NAMALWA (cell line): ENCODE data around the gene RASAL2.

ENCODE experiments used
- DNase-seq: peaks from one replicate; pipeline ENCODE4 v3.0.0-alpha.2; 2015; ENCODE audit warnings: low spot score

Gene RASAL2

DNA sequence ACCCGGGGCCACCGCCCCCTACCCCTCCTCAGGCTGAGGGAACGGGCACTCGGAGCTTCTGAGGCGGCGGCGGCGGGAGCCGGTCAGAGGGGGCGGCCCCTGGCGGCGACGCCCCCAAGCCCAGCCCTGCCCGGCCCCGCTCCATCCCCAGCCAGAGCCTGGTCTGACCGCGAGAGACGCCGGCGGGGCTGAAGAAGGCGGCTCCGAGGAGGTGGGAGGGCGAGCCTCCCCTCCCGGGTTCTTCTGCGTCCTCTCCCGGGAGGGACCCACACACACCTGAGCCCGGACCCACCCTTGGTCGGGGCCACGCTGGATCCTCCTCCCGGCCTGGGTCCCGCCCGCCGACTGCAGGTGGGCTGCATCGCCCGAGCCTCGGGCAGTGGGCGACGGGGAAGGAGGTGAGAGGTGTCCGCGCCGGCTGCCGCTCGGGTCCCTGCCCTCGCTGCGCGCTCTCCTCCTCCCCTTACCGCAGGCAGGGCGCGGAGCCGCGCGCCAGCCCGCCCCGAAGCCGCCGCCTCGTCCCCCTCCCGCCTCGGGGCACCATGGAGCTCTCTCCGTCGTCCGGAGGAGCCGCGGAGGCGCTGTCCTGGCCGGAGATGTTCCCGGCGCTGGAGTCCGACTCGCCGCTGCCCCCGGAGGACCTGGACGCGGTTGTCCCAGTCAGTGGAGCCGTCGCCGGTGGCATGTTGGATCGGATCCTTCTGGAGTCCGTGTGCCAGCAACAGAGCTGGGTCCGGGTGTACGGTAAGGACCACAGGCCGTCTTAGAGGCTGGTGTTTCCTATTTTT is at the start of gene RASAL2:
Gene RASAL2 (plus strand): TSS at position 154 of the 788 bp plus-strand sequence. CDS start 389 bp downstream, at position 543.
- DNase-seq: no peak

DNA sequence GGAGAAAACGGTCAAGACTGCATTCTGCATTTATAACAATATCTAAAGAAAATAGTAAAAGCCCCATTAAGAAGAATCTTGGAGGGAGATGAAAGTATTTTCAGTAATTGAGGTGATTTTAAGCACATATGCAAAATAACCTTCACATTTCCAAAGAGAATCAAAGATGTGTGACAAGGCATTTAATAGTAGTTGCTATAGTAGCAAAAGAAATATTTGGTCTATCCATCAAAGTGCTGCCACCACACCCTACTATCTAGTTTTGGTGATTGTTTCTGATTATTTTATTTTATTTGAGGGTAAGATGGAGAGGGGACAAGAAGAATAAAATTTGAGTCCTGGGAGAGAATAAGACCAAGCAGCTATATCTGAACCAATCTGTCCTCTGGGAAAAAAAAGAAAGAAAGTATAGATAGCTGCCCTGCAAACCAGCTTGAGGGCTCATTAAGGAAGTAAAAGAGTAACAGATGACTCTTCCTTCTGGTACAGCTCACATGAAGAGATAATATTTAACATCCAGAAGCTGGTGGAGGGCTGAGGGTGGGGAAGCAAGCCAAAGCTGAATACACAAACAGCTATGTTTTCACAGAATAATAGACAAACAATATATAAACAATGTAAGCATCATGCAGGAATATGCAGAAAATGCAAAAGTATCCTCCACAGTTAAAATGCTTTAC is 47.2 kb upstream of the RASAL2 start:
- no peak for DNase-seq

DNA sequence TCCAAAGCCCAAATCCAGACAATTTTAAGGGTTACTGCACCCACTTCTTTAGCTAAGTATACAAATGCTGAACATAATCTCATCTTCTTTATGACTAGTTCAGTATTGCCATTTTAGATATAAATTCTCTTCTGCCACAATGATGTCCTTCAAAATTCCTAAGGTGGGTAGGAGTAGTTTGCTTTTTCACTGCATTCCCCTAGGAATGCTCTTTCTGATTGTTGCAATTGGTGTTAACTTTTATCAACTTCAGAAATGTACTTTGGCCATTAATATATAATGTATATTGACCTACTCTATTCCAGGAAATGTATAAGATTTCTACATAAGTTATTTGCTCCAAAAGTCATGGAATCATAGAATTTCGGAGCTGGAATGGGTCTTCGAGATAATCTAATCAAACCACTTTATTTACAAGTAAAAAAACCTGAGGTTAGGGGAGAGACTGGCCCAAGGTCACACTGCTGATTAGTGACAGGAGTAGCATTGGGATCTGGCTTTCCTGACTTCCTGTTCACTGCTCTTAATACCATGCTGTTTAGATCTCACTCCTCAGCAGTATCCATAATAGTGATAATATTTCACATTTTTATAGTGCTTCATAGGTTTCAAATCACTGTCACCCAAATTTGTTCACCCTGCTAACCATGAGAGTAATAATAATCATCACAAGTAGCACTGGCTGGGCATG is 46.4 kb upstream of the RASAL2 start:
- DNase-seq: no peak

DNA sequence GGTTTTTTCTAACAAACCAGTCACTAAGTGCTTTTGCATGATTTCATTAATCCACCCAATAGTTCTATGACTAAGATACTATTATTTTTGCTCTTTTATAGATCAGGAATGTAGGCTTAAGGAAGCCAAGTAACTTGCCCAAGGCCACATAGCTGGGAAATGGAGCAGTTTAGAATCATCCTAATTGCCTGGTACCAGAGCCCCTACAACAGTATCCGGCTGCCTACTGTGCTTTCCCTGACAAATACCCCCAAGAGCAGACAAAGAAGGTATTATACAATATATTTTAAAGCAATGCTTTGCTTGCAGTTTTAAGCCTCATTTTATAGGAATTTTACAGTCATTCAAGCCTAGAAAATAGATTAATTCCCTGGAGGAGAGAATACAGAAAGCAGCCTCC is 45.5 kb upstream of the RASAL2 start:
- DNase-seq: no peak

DNA sequence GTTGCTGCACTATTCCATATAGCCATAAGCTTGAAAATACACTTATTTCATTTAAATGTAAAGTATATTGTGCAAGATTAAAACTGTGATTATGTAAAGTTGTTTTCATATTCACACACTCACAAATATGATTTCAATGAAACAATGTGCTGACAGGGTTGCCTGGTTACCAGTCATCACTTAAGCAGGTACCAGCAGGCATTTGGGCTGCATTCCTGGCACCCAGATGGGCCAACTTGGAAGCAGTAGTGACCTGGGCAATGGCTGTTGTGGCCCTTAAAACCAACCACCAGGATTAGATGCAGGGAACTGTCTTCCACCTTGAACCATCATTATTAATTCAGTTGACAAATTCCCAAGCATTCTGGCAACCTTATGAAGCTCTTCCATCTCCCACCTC is 45.0 kb upstream of the RASAL2 start:
- DNase-seq: no peak

DNA sequence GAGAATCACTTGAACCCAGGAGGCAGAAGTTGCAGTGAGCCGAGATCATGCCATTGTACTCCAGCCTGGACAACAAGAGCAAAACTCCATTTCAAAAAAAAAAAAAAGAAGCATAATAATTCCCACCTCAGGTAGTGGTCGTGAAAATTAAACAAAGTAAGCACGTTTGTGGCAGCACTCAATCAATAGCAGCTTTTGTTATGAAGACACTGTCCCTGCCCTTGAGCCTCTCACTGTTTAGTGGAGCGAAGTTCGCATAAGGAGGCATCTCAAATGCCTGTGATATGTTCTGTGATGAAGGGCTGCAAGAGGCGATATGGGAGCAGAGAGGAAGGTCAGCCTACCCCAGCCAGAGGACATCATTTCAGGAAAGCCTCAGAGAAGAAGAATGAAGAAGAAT is 43.8 kb upstream of the RASAL2 start:
- DNase-seq: no peak

DNA sequence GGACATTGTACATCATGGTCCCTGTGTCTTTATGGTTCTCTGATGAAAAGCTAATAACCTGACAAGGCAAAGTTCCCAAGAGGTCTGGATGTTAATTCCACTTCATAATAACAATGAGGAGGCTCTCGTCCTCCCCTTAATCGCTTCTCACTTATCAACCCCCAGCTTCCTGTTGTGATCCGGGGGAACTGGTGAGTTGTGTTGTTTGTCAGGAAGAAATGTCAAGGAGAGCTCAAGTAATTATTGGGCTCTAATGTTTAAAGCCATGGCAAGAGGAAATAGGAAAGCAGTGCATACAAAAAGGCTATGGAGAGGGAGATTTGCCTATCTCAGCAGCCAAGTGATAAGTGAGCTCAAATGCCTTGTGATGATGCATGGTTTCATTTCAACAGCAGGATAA is 42.8 kb upstream of the RASAL2 start:
- DNase-seq: no peak

DNA sequence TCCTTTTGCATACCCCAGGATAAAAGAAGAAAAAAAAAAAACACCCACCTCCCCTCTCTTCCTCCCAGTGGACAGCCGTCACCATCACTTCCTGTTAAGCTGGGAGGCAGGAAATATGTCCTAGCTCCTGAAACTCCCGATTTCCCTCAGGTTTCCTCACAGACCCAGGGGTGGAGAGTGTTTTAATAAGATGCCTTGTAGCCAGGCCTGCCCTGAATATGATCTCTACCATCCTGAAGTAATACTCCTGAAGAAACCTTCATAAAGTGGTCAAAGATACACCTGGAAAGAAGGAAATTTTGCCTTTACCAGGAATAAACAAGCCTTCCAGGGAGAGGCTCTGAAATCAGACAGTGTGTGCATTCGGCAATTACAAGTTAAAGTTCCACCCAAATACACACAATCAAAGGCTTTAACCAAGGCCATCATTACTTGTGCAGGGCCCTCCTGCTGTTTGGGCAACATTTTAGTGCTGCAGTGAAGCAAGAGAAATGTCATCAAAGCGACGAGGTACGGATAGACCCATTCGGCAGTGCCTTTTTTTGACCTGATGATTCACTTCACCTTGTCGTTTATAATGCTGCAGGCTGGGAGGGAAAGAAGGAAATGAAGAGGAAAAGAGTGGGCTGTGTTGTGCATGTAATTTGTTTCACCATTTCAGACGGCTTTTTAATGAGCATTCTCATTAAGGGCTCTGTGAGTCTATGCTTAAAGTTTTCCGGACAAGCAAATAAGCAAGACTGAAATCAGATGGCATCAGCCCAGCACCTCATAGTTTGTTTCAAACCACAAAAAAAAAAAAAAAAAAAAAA is 41.0 kb upstream of the RASAL2 start:
- no peak for DNase-seq

DNA sequence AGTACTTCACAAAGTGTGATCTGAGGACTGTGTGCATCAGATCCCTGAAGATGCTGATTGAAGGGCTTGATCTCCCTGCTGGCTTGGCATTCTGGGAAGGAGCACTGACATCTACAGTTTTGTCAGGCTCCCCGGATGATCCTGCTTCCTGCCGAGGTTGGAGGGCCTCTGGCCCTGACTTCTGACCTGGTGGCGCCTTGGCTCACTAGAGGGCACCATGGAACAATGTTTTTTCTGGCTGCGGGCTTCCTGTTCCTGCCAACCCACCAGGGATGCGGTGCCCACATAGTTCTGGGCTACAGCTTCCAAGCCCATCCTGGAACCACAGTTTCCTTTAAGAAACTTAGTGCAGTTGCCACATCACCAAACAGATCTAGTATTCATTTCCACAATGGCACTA is 38.8 kb upstream of the RASAL2 start:
- peak; percentile 16 for DNase-seq

DNA sequence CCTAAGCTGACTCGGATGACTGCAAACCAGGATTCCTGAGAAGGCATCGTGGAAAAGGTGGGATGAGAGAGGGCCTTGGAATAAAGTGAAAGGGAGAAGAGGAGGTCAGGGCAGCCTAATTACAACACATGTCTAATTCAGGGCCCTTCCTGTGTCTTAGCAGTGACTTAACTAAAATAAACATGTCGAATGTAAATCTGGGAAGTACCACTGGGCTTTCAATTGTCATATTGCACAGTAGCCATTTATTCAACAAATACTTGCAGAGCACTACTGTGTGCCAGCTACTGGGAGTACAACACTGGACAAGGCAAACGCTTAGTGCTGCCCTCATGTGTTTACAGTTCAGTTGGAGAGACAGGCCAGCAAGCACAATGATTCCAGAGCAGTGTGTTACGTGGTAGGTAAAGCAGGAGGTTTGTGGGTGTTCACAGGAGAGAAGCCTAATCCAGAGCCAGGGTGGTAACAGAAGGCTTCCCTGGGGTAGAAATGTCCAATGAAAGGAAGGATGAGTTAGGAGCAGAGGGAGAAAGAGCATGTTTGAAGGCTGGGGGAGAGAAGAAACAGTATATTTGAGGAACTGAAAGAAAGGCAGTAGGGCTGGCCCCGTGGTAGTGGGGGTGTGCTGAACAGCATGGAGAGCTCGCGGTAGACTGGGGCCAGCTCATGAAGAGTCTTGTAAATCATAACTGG is 38.0 kb upstream of the RASAL2 start:
- peak; percentile 58 for DNase-seq

DNA sequence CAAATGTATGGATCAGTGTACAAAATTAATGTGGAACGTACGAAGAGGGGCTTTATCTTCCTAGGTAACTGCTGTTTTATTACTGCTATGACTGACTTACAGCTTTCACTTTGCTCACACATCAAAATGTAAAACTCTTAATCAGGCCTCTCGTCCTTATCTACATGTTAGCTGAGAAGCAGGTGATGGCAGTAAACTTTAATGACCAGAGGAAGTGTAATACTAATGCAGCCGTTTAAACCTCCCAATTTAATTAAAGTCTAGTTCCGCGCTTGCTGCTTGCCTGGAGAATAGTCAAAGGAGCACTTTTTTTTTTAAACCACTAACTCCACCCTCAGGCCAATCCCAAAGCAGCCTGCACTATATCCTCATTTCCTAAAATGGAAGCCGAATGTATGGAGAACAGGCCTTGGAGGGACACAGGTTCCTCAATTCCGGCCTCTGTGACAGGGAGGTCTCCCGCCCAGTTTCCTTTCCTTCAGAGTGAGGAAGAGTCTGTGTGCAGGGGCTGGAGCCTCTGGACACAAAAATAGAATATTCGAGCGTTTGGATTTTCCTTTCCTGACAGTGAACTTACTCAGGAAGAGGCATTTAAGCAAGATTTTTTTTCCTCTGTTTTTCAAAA is 36.7 kb upstream of the RASAL2 start:
- DNase-seq: no peak

DNA sequence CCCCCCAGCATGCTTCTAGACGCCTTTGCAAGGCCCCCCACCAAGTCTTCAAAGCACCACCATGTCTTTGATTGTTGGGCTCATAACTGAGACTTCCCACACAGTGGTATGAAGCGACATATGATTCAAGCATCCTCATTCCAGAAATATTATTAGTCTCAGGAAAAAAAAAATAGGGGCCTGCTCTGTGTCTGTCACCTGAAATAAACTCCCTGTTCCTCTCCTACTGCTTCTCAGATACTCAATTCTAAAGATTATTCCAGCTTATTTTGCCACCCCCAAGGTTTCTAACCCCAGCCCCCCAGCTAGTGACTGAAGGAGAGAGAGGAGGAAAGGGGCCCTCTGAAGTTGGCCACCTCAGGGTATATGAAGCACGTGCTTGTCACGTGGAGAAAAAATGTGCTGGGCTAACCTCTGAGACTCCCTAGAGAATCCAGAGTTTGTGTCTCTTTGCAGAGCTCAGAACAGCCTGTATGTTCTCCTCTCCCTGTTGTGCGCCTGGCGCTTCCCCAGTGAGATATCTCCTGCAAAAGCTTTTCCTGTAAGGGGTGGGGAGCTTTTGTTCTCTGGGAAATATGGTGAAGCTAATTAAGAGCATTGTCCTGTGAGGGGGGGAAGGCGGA is 35.9 kb upstream of the RASAL2 start:
- no peak for DNase-seq

DNA sequence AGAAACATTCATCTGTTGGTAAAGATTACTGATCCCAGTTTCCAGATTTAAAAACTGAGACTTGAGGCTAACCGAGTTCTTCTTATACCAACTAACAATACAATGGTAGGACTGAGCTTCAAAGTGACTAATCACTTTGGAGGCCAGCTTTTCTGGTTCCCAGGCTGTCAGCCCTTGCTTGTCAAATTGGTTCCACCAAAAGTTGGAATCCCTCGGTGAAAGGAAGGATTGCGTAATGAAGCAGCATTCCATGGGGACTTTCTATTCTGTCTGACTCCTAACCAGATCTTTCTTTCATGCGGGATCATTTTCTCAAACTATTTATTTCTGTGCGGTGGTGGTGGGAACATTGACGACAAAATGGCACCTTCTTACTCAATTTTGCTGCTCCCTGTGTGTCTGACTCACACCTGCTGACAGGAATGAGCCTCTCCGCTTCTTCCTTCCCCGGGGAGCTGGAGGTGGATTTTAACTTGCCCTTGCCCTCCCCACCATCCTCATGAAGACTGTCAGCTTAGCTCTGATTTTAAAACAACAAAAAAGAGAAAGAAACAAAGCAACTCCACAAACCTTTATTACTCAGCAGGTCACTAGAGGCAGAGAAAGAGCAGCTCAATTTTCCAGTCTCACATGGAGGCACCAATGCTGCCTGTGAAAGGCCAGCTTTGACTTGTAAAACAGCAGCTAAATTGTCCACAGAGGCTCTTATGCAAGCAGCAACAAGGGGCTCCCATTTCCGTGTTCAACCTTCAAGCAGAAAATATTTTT is 32.9 kb upstream of the RASAL2 start:
- no peak for DNase-seq

DNA sequence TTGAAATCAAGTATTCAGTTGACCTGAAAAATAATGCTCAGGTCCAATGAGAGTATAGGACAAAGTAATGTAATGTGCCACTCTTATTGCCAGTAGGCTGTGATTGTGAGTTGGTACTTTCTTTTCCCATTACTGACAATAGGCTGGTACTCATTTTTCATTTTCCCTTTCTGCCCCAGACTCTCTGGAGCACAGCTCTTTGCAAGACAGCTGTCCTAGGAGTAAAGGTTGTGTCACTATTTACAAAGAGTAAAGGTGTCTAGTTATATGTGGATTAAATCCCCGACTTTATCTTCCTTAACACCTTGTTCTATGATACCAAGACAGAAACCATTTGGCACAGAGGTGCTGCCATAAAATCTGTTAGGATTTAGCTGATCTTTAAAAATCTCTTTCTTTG is 32.3 kb upstream of the RASAL2 start:
- no peak for DNase-seq

DNA sequence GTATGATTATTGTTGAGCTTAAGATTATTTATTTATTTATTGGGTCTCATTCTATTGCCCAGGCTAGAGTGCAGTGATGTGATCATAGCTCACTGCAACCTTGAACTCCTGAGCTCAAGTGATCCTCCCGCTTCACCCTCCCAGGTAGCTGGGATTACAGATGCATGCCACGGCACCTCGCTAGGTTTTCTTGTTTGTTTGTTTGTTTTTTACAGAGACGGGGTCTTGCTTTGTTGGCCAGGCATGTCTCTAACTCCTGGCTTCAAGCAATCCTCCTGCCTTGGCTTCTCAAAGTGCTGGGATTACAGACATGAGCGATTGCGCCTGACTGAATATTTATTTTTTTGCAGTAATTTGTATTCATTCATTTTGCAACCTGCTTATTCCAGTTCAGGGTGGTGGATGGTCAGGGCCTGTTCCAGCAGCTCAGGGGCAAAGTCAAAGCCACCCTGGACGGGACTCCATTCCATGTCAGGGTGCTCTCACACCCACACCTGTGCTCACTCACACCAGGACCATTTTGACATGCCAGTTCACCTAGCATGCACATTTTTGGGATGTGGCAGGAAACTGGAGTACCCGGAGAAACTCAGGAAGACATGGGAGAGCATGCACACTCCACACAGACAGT is 29.6 kb upstream of the RASAL2 start:
- no peak for DNase-seq

DNA sequence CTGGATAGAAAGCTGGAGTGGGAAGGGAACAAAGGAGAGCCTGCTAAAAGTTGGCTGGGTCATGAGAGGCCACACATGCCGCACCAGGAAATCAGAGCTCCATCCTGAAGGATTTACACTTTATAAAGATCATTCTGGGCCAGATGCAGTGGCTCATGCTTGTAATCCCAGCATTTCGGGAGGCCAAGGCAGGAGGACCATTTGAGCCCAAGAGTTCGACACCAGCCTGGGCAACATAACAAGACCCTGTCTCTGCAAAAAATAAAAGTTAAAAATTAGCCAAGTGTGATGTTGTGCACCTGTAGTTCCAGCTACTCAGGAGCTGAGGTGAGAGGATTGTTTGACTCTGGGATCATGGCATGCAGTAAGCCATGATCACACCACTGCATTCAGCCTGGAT is 28.7 kb upstream of the RASAL2 start:
- DNase-seq: no peak

DNA sequence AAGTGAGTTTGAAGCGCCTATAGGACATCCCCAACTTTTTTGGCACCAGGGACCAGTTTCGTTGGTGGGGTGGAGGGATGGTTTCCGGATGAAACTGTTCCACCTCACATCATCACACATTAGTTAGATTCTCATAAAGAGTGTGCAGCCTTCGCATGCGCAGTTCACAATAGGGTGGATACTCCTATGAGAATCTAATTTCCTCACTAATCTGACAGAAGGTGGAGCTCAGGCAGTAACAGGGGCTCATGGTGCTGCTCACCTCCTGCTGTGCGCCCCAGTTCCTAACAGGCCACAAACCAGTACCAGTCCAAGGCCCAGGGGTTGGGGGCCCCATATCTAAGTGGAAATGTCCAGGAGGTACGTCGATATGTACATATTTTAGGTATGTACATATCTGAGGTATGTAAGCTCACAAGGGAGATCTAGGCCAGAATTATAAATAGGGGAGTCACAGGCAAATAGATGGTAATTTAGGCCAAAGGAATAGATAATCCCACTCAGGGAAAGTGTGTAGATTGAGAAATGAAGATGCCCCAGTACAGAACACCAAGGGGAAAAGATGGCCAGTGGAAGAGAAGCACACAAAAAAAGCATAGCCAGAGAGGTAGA is 27.5 kb upstream of the RASAL2 start:
- no peak for DNase-seq

DNA sequence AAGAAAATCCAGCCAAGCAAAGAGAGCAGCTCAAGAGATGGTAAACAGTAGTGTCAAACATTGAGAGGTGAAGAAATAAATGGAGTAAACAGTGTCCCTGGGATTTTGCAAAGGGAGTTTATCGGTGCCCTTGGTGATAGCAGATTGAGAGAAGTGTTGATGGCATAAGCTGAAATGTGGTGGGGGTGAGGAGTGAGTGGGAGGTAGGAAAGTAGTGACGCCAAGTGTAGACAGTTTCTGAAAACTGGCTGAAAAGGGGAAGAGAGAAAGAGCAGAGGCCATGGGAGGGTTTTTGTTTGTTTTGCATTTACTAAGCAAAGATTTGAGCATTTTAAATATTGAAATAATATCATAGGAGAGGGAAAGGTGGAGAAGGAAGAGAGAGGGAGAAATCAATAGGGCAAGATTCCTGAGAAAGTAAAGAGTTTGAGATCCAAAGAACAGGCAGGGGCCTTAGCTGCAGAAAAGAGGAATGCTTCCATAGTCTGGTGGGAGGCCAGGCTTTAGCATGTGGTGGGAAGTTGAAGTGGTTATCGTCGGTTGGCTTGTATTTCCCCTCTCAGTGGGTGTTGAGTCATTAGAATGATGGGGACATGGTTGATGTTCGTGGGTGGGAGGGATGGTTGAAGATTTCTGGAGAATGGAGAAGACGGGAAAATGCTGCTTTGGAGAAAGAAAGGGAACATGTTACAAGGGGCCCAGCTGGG is 26.8 kb upstream of the RASAL2 start:
- no peak for DNase-seq
